ENCODE results near the gene JPH3.
"Not testable (repeated sequence)": the region's sequence is repeated elsewhere in the genome, so short reads cannot be mapped to it uniquely, and the experiment has no call there.

The JPH3 gene

GRCh38 chr16:87572959-87573358 lies 29.3 kb upstream of the JPH3 start:
- no peak overlapping the region for H3K27ac ChIP-seq
- H3K4me1 ChIP-seq, result peaks cover 6% of the 10 kb centered on the region
- no peak overlapping the region for H3K4me3 ChIP-seq
- H3K27me3 ChIP-seq, result peaks cover 29% of the 10 kb centered on the region
- no peak overlapping the region for H3K9ac ChIP-seq
- no peaks in the 10 kb centered on the region for H4K20me1 ChIP-seq
- no peak overlapping the region for H3K4me2 ChIP-seq
- TF ChIP-seq Cebpa-rat (IDR thresholded peaks at IDR 0.05), result no peak
- no peaks in the 10 kb centered on the region for H3K9me3 ChIP-seq
- no peaks in the 10 kb centered on the region for H3K36me3 ChIP-seq

GRCh38 chr16:87575027-87575804 lies 27.1 kb upstream of the JPH3 start:
- Histone ChIP-seq H4K20me1 (no peaks in the 10 kb centered on the region), H3K9me3 (no peaks in the 10 kb centered on the region), H3K27ac (no peak overlapping the region), H3K4me1 (peaks cover 1% of the 10 kb centered on the region; the same call in 1 of the 2 replicates), H3K36me3 (no peaks in the 10 kb centered on the region), H3K4me3 (no peak overlapping the region), H3K27me3 (peaks cover 23% of the 10 kb centered on the region), H3K9ac (no peak overlapping the region), H3K4me2 (no peak overlapping the region)
- no peak for TF ChIP-seq Cebpa-rat (IDR thresholded peaks at IDR 0.05)

GRCh38 chr16:87576171-87576570 lies 26.1 kb upstream of the JPH3 start:
- no peaks in the 10 kb centered on the region for H4K20me1 ChIP-seq
- H3K4me3 ChIP-seq, result no peak overlapping the region
- H3K27me3 ChIP-seq, result peaks cover 14% of the 10 kb centered on the region
- no peak overlapping the region for H3K9ac ChIP-seq
- no peak overlapping the region for H3K27ac ChIP-seq
- TF ChIP-seq Cebpa-rat (IDR thresholded peaks at IDR 0.05), result no peak
- H3K36me3 ChIP-seq, result no peaks in the 10 kb centered on the region
- no peaks in the 10 kb centered on the region for H3K4me1 ChIP-seq
- no peak overlapping the region for H3K4me2 ChIP-seq
- no peaks in the 10 kb centered on the region for H3K9me3 ChIP-seq

- not testable (repeated sequence) for H3K9ac ChIP-seq, H3K36me3 ChIP-seq, H3K4me2 ChIP-seq, H4K20me1 ChIP-seq, H3K27ac ChIP-seq, H3K9me3 ChIP-seq, H3K27me3 ChIP-seq, H3K4me3 ChIP-seq, H3K4me1 ChIP-seq
Measured at GRCh38 chr16:87578142-87578930, 24.0 kb upstream of the JPH3 start.

- H4K20me1 ChIP-seq, result no peaks in the 10 kb centered on the region
- TF ChIP-seq Cebpa-rat (IDR thresholded peaks at IDR 0.05), result no peak
- H3K36me3 ChIP-seq, result no peaks in the 10 kb centered on the region
- H3K27ac ChIP-seq, result no peak overlapping the region
- H3K4me3 ChIP-seq, result no peak overlapping the region
- H3K9ac ChIP-seq, result no peak overlapping the region
- H3K27me3 ChIP-seq, result no peaks in the 10 kb centered on the region
- no peaks in the 10 kb centered on the region for H3K9me3 ChIP-seq
- no peaks in the 10 kb centered on the region for H3K4me1 ChIP-seq
- H3K4me2 ChIP-seq, result no peak overlapping the region
Measured at GRCh38 chr16:87579691-87580090, 22.6 kb upstream of the JPH3 start.

GRCh38 chr16:87580855-87581261 lies 21.4 kb upstream of the JPH3 start:
- H3K36me3 ChIP-seq, result no peaks in the 10 kb centered on the region
- H3K4me3 ChIP-seq, result no peak overlapping the region
- no peak for TF ChIP-seq Cebpa-rat (IDR thresholded peaks at IDR 0.05)
- no peak overlapping the region for H3K27ac ChIP-seq
- H3K4me2 ChIP-seq, result no peak overlapping the region
- no peaks in the 10 kb centered on the region for H3K9me3 ChIP-seq
- H3K9ac ChIP-seq, result no peak overlapping the region
- no peaks in the 10 kb centered on the region for H3K27me3 ChIP-seq
- H4K20me1 ChIP-seq, result no peaks in the 10 kb centered on the region
- H3K4me1 ChIP-seq, result no peaks in the 10 kb centered on the region

GRCh38 chr16:87581857-87582215 lies 20.5 kb upstream of the JPH3 start:
- H3K27ac ChIP-seq, result no peak overlapping the region
- no peak overlapping the region for H3K9ac ChIP-seq
- no peak overlapping the region for H3K4me3 ChIP-seq

GRCh38 chr16:87582216-87582965 lies 19.9 kb upstream of the JPH3 start:
- no peaks in the 10 kb centered on the region for H3K27me3 ChIP-seq
- H3K36me3 ChIP-seq, result no peaks in the 10 kb centered on the region
- H3K9ac ChIP-seq, result no peak overlapping the region
- H3K4me3 ChIP-seq, result no peak overlapping the region
- no peaks in the 10 kb centered on the region for H3K9me3 ChIP-seq
- no peak for TF ChIP-seq Cebpa-rat (IDR thresholded peaks at IDR 0.05)
- no peak overlapping the region for H3K4me2 ChIP-seq
- H3K27ac ChIP-seq, result no peak overlapping the region
- no peaks in the 10 kb centered on the region for H3K4me1 ChIP-seq
- H4K20me1 ChIP-seq, result no peaks in the 10 kb centered on the region

More at GRCh38 chr16:87581857-87582215, 20.5 kb upstream of the JPH3 start:
- Histone ChIP-seq H4K20me1 (no peaks in the 10 kb centered on the region), H3K4me2 (no peak overlapping the region), H3K27me3 (no peaks in the 10 kb centered on the region), H3K4me1 (no peaks in the 10 kb centered on the region), H3K36me3 (no peaks in the 10 kb centered on the region), H3K9me3 (no peaks in the 10 kb centered on the region)
- TF ChIP-seq Cebpa-rat (IDR thresholded peaks at IDR 0.05), result no peak

- Histone ChIP-seq H3K9me3 (no peaks in the 10 kb centered on the region), H4K20me1 (no peaks in the 10 kb centered on the region), H3K4me1 (no peaks in the 10 kb centered on the region), H3K36me3 (no peaks in the 10 kb centered on the region), H3K27me3 (no peaks in the 10 kb centered on the region), H3K9ac (no peak overlapping the region), H3K4me2 (no peak overlapping the region), H3K4me3 (no peak overlapping the region), H3K27ac (no peak overlapping the region)
- TF ChIP-seq Cebpa-rat (IDR thresholded peaks at IDR 0.05), result no peak
Measured at GRCh38 chr16:87582966-87583325, 19.4 kb upstream of the JPH3 start.
